ENCODE results near the gene TLE4.

TLE4 gene

DNA sequence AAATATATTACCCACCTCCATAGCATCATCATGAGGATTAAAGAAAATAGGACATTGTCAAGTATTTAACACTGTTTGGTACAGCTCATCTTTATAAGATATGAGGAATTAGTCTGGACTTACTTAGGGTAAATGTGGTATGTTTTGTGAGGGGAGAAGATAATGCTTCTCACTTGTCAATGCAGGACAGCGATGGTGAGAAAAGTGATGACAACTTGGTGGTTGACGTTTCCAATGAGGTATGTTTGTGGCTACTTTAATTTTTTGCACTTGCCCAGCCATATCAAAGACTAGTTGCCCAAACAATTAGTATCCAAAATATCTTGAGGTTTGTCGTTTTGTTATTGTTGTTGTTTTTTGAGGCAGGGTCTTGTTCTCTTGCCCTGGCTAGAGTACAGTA, 133.9 kb downstream of the TLE4 start:
- no peak overlapping the region for H3K4me3 ChIP-seq (ENCODE audit: low read depth, low read length)
- TF ChIP-seq, protein P1, sequence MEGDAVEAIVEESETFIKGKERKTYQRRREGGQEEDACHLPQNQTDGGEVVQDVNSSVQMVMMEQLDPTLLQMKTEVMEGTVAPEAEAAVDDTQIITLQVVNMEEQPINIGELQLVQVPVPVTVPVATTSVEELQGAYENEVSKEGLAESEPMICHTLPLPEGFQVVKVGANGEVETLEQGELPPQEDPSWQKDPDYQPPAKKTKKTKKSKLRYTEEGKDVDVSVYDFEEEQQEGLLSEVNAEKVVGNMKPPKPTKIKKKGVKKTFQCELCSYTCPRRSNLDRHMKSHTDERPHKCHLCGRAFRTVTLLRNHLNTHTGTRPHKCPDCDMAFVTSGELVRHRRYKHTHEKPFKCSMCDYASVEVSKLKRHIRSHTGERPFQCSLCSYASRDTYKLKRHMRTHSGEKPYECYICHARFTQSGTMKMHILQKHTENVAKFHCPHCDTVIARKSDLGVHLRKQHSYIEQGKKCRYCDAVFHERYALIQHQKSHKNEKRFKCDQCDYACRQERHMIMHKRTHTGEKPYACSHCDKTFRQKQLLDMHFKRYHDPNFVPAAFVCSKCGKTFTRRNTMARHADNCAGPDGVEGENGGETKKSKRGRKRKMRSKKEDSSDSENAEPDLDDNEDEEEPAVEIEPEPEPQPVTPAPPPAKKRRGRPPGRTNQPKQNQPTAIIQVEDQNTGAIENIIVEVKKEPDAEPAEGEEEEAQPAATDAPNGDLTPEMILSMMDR (IDR thresholded peaks at IDR 0.05; ENCODE audit: low read depth, low read length), result no peak

DNA sequence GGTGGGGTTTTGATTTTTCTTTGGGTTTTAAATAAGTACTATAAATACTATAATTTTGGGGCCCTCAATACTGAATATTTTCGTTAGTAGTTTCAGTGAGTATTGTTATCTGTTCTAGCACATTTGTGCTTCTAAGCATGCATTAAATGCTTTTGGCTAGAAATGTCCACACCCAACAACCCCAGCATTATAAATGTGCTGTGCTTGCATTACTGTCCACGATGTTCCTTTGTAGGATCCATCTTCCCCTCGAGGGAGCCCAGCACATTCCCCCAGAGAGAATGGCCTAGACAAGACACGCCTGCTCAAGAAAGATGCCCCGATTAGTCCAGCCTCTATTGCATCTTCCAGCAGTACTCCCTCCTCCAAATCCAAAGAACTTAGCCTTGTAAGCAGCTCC, 134.7 kb downstream of the TLE4 start:
- no peak overlapping the region for H3K4me3 ChIP-seq (ENCODE audit: low read depth, low read length)
- TF ChIP-seq, protein P1 (IDR thresholded peaks at IDR 0.05; ENCODE audit: low read depth, low read length), result no peak

DNA sequence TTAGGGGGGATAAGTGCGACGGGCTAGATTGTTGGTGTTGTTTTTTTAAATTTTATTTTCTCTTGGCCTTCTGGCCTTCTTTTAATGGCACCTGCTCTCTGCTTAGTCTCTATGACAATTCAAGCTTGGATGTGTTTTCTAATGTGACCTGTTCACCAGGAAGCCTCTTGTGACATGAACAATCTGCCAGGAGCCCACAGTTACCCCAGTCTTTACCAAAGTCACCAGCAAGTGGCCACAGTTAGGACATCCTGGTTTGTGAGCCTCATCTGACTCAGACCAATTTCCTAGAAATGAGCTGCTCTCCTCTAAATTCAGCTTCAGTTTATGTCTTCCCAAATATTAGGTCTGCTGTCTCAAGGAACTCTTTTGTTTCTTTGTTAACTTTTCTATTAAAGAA, 135.8 kb downstream of the TLE4 start:
- TF ChIP-seq, protein P1 (IDR thresholded peaks at IDR 0.05; ENCODE audit: low read depth, low read length), result no peak
- no peak overlapping the region for H3K4me3 ChIP-seq (ENCODE audit: low read depth, low read length)

DNA sequence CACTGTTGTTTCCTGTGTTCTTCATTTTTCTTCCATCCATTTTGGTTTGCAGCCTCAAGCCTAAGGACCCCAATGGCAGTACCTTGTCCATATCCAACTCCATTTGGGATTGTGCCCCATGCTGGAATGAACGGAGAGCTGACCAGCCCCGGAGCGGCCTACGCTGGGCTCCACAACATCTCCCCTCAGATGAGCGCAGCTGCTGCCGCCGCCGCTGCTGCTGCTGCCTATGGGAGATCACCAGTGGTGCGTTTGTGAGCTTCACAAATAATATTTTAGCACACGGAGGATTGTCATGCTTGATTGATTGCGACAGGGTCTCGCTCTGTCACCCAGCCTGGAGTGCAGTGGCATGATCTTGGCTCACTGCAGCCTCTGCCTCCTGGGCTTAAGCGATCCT, 136.8 kb downstream of the TLE4 start:
- no peak overlapping the region for H3K4me3 ChIP-seq (ENCODE audit: low read depth, low read length)
- TF ChIP-seq, protein P1 (IDR thresholded peaks at IDR 0.05; ENCODE audit: low read depth, low read length), result no peak

DNA sequence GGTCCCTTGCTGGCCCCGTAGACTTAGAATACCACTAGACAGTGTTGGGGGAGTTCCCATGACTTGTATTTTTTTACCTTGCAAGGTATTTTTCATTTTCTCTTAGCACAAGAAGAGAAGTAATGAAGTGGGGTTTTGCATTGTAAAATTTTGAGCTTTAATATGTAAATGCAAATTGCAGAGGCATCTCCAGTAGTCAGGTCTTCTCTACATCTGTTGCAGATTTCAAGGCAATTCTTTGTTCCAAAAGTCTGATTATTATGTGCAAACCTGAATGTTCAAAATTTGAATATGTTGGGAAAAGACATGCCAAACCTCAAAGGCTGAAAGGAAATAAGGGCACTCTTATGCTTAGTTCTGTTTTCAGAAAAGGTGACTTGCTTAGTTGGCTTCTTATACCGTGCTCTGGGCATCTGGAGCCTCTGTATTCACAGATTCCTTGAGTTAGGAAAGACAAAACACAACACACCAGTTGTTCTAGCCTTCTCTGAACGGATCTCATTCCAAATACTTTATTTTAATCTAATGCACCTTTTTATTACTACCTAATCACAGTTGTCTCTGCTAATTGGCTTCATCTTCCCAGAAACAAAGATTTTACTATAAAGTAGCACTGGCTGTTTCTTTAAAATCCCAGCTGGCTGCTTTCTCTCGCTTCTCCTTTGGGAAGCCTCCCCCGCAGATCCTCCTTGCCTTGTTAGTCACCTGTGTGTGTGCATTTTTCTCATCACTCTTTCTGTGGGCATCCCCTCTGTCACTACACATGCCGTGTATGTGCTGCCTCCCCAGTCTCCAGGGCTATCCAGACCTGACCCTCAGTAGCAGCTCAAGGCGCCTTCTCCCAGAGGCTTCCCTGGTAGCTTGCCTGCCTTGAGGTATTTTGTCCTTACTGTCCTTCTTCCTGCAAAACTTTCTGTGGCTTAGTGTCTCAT, 138.2 kb downstream of the TLE4 start:
- no peak overlapping the region for H3K4me3 ChIP-seq (ENCODE audit: low read depth, low read length)
- TF ChIP-seq, protein P1 (IDR thresholded peaks at IDR 0.05; ENCODE audit: low read depth, low read length), result no peak

DNA sequence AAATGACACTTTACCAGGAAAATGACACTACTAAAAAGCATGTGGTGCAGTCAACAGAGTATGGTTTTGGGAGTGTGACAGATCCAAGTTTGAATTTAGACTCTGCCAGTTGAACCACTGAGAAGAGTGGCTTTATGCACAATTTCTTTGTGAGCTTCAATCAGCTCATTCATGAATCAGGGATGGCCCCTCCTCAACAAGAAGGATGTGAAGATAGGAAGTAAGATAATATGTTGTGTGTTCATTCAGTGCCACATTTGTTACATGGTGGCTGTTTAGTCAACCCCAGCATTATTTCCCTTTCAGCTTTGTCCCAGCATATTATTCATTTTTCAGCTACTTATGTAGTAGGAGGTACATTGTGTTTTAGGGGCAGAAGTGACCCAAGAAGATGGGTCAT, 140.1 kb downstream of the TLE4 start:
- TF ChIP-seq, protein P1 (IDR thresholded peaks at IDR 0.05; ENCODE audit: low read depth, low read length), result no peak
- H3K4me3 ChIP-seq (ENCODE audit: low read depth, low read length), result no peak overlapping the region

DNA sequence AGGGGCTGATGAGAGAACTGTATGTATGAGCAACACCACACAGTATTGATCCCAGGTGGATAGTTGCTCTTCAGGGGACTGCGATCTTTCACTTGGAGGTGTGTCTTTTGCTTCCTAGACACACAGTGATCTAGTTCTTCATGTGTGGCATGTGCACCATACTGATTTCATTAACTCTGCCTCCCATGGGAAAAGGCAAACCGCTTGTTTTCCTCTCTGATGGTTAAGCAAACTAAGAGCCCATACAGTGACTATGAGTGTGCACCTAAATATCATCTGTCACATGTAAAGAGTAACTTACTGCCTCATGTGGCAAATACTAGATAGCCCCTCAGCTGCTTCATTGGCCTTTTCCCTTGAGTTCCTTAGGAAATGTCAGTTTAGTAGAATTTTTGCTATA, 147.3 kb downstream of the TLE4 start:
- TF ChIP-seq, protein P1 (IDR thresholded peaks at IDR 0.05; ENCODE audit: low read depth, low read length), result no peak

More for the DNA sequence above, 147.3 kb downstream of the TLE4 start:
- no peak overlapping the region for H3K4me3 ChIP-seq (ENCODE audit: low read depth, low read length)
